Stimulated activated CD8-positive, alpha-beta memory T cell treated with anti-CD3 and anti-CD28 coated beads, Interleukin-15, amount 100 ng/mL, for 24 hours (primary cell): Measurements from ENCODE around the gene ABCA4.
"Not testable (repeated sequence)": the region's sequence is repeated elsewhere in the genome, so short reads cannot be mapped to it uniquely, and the experiment has no call there.

Experiments
- DNase-seq: peaks from one replicate; pipeline ENCODE4 v3.0.0-alpha.2; 2020; ENCODE audit warnings: low read depth

Gene ABCA4

GRCh38 chr1:93979040-93979717, 141.8 kb downstream of the ABCA4 start:
- no peak for DNase-seq

- DNase-seq = no peak
These were observed 143.4 kb downstream of the ABCA4 start for GRCh38 chr1:93977598-93977945.

GRCh38 chr1:93976711-93977597, 144.0 kb downstream of the ABCA4 start:
- no peak for DNase-seq

- no peak for DNase-seq
These were observed 144.7 kb downstream of the ABCA4 start for GRCh38 chr1:93976291-93976690.

GRCh38 chr1:93972341-93972740, 148.6 kb downstream of the ABCA4 start:
- DNase-seq = no peak

GRCh38 chr1:93969887-93970286, 151.1 kb downstream of the ABCA4 start:
- DNase-seq = no peak

- no peak for DNase-seq
These were observed 151.6 kb downstream of the ABCA4 start for GRCh38 chr1:93969371-93969770.

- no peak for DNase-seq
These were observed 153.6 kb downstream of the ABCA4 start for GRCh38 chr1:93967306-93967705.

GRCh38 chr1:93965888-93966287, 155.1 kb downstream of the ABCA4 start:
- DNase-seq = no peak

- no peak for DNase-seq
These were observed 155.7 kb downstream of the ABCA4 start for GRCh38 chr1:93965256-93965655.

GRCh38 chr1:93964777-93965200, 156.2 kb downstream of the ABCA4 start:
- DNase-seq = no peak

- no peak for DNase-seq
These were observed 156.7 kb downstream of the ABCA4 start for GRCh38 chr1:93964096-93964776.

GRCh38 chr1:93963585-93963984, 157.4 kb downstream of the ABCA4 start:
- DNase-seq = no peak

- DNase-seq = no peak
These were observed 159.0 kb downstream of the ABCA4 start for GRCh38 chr1:93961906-93962305.

GRCh38 chr1:93961443-93961842, 159.5 kb downstream of the ABCA4 start:
- no peak for DNase-seq

- DNase-seq = no peak
These were observed 160.3 kb downstream of the ABCA4 start for GRCh38 chr1:93960641-93961147.

- no peak for DNase-seq
These were observed 161.5 kb downstream of the ABCA4 start for GRCh38 chr1:93959413-93959812.

GRCh38 chr1:93958726-93959100, 162.2 kb downstream of the ABCA4 start:
- DNase-seq = no peak

GRCh38 chr1:93958032-93958725, 162.8 kb downstream of the ABCA4 start:
- no peak for DNase-seq

GRCh38 chr1:93955765-93956164, 165.2 kb downstream of the ABCA4 start:
- no peak for DNase-seq

- DNase-seq = not testable (repeated sequence)
These were observed 173.8 kb downstream of the ABCA4 start for GRCh38 chr1:93947002-93947686.
